GM19043 (cell line): ENCODE results near the gene MKNK1.
A peak's percentile ranks its signal among the peaks of the same experiment; 100 is the strongest.

Source experiments
- ATAC-seq: cut with Tn5 transposase; IDR thresholded peaks from one replicate; pipeline ENCODE4 v1.9.1; 2021; ENCODE audit warnings: low read depth; ENCODE audit not compliant: unreplicated experiment

MKNK1 gene

DNA sequence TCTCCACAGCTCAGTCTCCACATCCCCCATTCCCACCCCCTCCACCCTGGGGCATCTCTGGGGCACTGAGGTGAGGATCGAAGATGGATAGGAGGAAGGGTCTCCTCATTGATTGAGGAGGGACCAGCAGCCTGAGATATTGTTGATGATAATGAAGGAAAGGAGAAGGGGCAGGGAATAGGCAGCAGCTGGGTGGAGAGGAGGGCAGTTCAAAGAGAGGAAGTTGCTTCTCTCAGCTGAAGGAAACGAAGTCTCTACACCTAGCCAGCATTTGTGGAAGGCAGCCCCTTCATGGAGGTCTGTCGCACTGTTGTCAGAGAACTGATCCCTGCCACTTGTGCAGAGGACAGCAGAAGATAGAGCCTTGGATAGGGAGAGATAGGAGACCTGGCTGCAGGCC is 58.3 kb downstream of the MKNK1 start:
- no peak for ATAC-seq

DNA sequence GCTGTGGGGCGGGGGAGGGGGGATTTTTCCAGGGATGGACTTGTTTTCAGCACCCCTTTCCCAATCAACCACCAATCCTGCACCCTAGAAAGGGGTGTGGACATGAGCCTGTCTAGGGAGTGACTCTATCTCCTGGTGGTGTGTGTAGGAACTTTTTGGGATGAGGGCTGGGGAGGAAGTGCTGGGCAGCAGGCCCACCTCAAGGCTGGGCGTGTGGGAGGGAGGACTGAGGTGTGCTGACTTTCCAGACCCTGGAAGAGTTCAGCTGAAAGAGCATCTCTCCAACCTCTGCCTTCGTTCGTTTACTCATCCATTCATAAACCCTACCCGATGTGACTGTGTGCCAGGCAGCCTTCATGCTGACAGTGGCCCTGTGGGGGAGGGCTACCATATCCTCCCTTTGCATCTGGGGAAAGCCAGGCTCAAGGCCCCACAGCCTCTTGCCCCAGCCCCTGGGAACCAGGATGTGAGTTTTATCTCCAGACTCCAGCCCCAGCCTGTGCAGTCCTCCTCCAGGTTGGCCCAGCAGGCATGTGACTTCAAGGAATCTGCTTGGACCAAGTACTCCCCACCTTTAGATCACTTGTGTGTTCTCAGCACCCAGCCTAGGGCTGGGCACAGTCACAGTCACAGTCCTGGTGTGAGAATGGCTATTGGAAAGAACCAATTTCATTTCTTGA is 59.4 kb downstream of the MKNK1 start:
- ATAC-seq: no peak

DNA sequence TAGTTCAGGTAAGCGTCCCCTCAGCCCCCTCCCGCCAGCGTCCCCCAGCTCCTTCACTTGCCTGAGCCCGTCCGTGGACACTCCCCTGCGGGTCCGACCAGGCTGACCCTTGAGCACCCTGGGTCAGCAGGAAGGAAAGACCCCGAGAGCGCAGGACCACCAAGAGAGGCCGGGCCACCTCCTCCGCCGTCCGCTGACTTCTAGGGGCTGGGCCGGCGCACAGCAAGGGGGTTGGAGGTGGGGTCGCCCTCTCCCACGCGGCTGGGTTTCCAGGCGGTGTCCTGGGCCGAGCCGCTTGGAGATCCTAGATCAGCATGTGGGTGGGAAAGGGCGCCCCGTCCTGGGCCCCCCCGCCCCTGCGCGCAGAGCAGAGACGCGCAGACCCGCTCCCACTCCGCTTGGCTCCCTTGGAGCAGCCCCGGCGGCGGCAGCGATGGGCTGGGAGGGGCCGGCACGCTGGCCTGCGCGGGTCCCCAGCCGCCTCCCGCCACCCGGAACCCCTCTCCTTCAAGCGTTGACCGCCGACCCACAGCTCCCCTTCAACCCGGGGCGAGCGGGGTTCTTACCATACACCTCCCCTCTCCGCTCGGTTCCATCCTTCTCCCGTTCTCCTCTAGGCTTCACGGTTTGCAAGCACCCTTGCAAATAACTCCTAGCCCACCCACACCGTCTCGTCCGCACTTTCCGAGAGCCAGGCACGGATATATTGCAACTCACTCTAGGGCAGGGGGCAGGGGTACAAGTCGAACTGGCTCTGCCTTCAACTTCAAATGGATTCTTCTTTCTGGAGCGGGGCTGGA is 60.1 kb downstream of the MKNK1 start:
- ATAC-seq: no peak

GRCh38 chr1:46543382-46543760 is 60.7 kb downstream of the MKNK1 start:
- no peak for ATAC-seq

DNA sequence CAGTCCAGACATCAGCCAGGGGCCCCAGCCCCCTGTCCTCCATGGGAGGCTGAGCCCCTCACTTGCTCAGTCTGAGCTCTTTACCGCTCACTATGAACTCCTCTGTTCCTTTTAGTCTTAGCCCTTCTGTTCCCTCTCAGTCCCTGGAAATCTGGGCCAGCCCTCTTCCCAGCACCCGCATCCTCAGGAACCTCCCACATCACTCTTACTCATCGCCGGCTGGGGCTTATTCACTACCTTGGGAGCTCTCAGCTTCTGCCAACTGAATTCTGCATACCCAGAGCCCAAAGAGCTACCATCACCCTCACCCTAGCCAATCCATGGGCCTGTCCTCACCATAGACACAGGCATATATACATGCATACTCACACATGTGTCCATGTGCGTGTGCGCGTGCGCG is 64.1 kb downstream of the MKNK1 start:
- ATAC-seq: no peak

DNA sequence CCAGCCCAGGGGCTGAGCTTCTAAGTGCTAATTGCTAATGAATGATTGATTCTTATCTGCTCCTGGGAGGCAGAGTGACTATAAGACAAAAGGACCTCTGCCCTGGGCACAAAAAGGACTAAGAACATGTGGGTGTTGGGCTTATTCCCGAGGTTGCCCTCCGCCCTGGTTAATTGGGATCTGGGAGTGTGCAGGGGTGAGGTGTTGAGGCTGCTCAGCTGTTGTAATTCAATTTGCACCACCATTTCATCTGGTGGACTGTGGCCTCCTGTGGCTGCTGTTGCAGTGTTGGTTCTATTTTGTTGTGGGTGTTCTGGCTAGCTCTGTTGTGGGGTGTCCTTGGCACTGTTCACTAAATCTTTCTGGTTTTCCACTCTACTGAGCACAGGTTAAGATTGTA is 65.9 kb downstream of the MKNK1 start:
- no peak for ATAC-seq

DNA sequence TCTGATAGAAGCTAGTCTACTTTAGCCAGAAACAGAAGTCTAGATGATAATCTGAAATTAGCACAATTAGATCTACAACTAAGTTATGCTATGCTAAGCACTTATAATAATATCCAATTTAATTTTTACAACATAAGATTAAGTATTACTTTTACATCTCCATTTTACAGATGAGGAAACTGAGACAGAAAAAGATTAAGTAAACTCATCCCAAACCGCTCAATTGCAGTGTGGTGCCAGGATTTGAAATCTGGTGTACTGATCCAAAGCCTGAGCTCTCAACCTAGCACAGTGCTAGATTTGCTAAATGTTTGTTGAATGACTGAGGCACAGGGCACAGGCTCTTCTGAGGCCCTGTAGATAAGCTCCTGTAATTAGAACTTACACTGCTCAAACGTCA is 66.4 kb downstream of the MKNK1 start:
- no peak for ATAC-seq

DNA sequence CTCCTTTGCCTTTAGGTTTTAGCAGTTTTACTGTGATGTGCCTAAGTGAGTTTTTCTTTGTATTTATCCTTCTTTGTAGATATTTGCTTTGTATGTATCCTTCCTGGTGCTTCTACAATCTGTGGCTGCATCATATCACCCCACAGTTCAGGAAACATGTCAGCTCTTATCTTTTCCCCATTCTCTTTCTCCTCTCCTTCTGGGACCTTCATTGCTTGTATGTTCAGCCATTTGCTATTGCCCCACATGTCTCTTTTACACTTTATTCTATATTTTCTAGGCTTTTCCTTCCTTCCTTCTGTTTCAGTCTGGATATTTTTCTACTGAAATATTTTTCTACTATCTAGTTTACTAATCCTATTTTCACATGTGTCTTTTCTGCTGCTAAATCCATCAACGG is 67.5 kb downstream of the MKNK1 start:
- no peak for ATAC-seq

- ATAC-seq: no peak
These were observed 69.0 kb downstream of the MKNK1 start for GRCh38 chr1:46535063-46535462.

- no peak for ATAC-seq
These were observed 70.7 kb downstream of the MKNK1 start for GRCh38 chr1:46533179-46533864.

DNA sequence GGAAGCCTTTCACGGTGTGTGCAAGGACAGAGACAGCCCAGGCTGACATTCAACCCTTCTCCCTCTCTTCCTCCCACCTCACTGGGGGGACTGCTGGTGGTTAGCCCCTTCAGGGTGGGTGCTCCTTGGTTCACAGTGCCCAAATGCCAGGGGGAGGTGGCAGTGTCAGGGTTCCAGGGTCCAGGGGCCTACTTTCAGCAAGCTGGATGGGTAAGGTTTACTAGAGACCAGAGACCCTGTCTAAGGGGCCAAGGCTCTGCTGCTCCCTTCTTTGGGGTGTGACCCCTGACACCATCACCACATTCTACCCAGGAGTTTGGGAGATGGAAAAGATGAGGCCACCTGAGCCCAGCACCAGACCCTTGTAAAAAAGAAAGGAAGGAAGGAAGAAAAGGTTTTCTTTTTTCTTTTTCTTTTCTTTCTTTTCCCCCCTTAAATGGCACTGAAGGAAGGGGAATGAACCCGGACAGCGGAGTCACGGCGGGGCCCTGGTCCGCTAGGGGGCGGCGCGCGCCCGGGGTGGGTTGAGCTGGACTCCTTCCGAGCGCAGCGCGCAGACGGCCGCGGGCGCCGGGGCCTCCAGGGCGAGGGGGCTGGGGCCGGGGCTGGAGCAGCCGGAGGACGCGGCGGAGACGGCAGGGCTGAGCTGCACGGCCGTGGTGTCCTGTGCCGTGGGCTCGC is 71.4 kb downstream of the MKNK1 start:
- no peak for ATAC-seq

GRCh38 chr1:46532095-46532494 is 72.0 kb downstream of the MKNK1 start:
- ATAC-seq: no peak

DNA sequence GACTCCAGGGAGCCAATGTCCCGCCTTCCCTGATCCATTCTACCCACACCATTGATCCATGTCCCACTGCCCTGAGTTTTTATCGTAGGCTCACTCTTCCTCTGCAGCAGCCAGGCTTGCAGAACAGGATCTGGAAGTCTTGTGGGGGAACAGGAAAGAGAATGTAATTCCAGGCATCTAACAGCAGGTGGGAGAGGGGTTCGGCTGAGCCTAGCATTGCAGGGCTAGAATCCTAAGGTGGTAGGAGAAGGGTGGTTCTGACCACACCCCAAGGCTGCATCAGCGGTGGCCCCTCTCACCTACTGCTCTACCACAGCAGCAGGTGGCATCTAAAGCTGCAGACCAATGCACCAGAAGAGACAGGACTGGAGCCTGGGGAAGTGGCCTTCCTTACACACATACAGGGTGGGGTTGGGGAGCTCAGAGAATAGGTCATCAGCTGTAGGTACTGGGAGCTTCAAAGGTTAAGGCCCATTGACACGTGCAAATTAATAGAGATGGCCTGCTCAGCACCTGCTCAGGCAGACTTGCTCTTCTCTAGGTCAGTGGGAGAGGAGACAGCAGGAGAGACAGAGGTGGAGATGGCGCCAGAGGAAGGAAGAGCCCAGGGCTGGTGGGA is 73.2 kb downstream of the MKNK1 start:
- ATAC-seq: no peak

DNA sequence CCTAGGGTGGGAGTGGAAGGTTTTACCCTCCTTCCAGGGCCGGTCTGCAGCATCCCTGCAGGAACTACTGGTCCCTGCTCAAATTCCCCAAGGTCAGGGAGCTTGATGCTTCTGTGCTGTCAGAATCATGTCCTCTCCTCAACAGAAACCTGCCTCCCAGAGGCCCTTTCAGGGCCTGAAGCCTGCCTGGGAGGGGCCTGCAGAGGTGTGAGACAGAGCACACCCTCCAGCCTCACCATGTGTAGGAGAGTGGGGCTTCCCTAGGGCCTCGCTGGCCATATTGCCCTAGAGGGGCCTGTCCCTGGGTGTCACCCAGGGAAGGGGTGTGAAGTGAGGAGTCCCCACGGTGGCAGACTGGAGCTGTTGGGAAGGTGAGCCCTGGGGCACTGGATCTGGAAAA is 73.8 kb downstream of the MKNK1 start:
- no peak for ATAC-seq

- no peak for ATAC-seq
These were observed 74.9 kb downstream of the MKNK1 start for GRCh38 chr1:46529031-46529630.

- no peak for ATAC-seq
These were observed 75.6 kb downstream of the MKNK1 start for GRCh38 chr1:46528297-46528955.

DNA sequence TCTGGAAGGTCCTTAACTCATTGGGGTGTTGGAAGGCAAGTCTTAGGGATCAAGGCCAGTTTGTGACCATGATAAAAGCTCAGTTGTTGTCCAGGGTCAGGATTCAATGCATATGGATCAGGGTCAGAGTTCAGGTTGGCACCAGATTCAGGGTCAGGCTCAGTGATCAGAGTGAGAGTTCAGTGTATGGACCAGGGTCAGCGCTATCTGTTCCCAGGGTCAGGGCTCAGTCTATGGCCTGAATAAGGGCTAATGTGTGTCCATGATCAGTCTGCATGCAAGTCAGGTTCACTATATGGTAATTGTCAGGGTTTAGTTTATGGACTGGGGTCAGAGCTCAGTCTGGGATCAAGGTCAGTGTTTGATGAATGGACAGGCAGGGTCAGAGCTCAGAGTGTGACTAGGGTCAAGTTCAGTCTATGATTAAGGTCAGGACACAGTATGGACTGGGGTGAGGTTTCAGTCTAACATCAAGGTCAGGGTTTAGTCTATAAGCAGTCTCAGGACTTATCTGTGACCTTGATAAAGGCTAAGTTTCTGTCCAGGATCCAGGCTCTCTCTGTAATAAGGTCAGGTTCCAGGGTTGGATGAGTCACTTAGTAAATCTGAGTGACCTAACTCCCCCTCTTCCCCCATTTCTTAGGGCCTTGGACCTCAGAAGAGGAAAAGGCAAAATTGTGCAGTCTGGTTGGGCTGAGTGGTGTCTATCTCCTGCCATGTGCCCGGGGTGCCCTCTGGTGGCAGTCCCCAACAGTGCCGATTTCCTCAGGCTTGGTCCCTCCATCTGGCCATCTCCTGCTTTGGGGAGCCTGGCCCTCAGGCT is 76.4 kb downstream of the MKNK1 start:
- ATAC-seq: peak; percentile 55

DNA sequence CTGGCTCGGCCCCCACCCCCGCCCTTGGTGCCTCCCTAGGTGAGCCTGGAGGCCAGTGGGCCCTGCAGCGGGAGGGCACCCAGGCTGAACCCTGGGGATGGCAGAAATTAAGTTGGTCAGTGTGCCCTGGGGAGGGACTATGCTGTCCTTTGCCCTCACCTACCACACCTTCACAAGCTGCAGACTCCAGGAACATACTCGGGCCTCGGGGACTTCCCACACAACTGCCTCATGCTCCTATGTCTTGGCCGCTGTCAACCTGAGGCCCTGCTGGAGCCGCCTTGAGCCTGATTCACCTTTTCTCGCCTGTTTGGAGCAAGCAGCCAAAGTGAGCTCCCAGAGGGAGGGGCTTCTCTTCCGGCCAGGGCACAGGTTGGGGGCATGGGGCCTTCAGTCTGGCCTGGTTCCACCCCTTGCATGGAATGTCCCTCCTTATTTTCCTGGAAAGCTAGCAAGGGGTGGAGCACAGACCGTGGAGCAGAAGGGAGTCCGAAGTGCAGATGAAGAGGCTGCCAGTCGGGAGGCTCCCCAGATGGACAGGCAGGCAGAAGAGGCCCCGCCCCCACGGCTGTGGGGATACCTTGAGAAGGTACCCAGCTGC is 77.3 kb downstream of the MKNK1 start:
- no peak for ATAC-seq
